Neural progenitor cell (in vitro differentiated cells): ENCODE data around the gene CLDN25. TPM values are rescaled to one million over a fixed set of nuclear protein-coding genes. Genes with fewer than 3 reads are reported as not detected.

ENCODE experiments used
- DNase-seq: peaks from one replicate; pipeline ENCODE4 v3.0.0-alpha.2; 2016; ENCODE audit warnings: low spot score
- H2AFZ ChIP-seq: fragments of 200-600 bp; sonication (generic); replicated peaks from 2 replicates; pipeline ENCODE4 v1.6.1; 2016; ENCODE audit warnings: antibody characterized with exemption
- H3F3A ChIP-seq: fragments of 200-600 bp; sonication (generic); 2 replicates; pipeline ENCODE4 v1.6.1; 2016; ENCODE audit warnings: antibody characterized with exemption, low read depth
- H3K27ac ChIP-seq: fragments of 200-600 bp; sonication (generic); 2 replicates; pipeline ENCODE4 v1.5.1; 2016; ENCODE audit warnings: mild to moderate bottlenecking
- H3K27me3 ChIP-seq: fragments of 200-600 bp; sonication (generic); 2 replicates; pipeline ENCODE4 v1.6.1; 2016; ENCODE audit warnings: mild to moderate bottlenecking, moderate library complexity
- H3K36me3 ChIP-seq: fragments of 200-600 bp; sonication (generic); 2 replicates; pipeline ENCODE4 v1.5.1; 2016
- H3K4me1 ChIP-seq: fragments of 200-600 bp; sonication (generic); 2 replicates; pipeline ENCODE4 v1.6.1; 2016; ENCODE audit warnings: mixed run types
- H3K4me2 ChIP-seq: fragments of 200-600 bp; sonication (generic); 2 replicates; pipeline ENCODE4 v1.6.1; 2016
- H3K4me3 ChIP-seq: fragments of 200-600 bp; sonication (generic); 2 replicates; pipeline ENCODE4 v1.5.1; 2016
- H3K79me2 ChIP-seq: fragments of 200-600 bp; sonication (generic); 2 replicates; pipeline ENCODE4 v1.6.1; 2016; ENCODE audit warnings: low read depth
- H3K9ac ChIP-seq: fragments of 200-600 bp; sonication (generic); 2 replicates; pipeline ENCODE4 v1.6.1; 2016
- H3K9me3 ChIP-seq: fragments of 200-600 bp; sonication (generic); 2 replicates; pipeline ENCODE4 v1.5.1; 2016; ENCODE audit warnings: low read depth
- H4K20me1 ChIP-seq: fragments of 200-600 bp; sonication (generic); 2 replicates; pipeline ENCODE4 v1.6.1; 2016; ENCODE audit warnings: low read depth
- H3K27ac Mint-ChIP-seq: 3 replicates; pipeline ENCODE4 v1.8.0; 2021; ENCODE audit warnings: mixed read lengths
- H3K27me3 Mint-ChIP-seq: 2 replicates; pipeline ENCODE4 v1.8.0; 2022; ENCODE audit warnings: low read depth, mild to moderate bottlenecking, inconsistent platforms, moderate library complexity, mixed read lengths; ENCODE audit not compliant: insufficient read depth
- H3K36me3 Mint-ChIP-seq: 3 replicates; pipeline ENCODE4 v1.8.0; 2021; ENCODE audit warnings: mixed read lengths
- H3K4me1 Mint-ChIP-seq: 3 replicates; pipeline ENCODE4 v1.8.0; 2021; ENCODE audit warnings: mixed read lengths
- H3K4me3 Mint-ChIP-seq: 3 replicates; pipeline ENCODE4 v1.8.0; 2021; ENCODE audit warnings: mild to moderate bottlenecking, moderate library complexity, mixed read lengths
- H3K9me3 Mint-ChIP-seq: 3 replicates; pipeline ENCODE4 v1.8.0; 2020; ENCODE audit warnings: mixed read lengths
- EZH2 ChIP-seq: fragments of 200-600 bp; sonication (generic); IDR thresholded peaks from 2 replicates; pipeline ENCODE4 v1.6.1; 2017; ENCODE audit warnings: antibody characterized with exemption, mild to moderate bottlenecking, moderate library complexity
- EZH2phosphoT487 ChIP-seq: fragments of 200-600 bp; sonication (generic); IDR thresholded peaks from 2 replicates; pipeline ENCODE4 v1.6.1; 2017; ENCODE audit warnings: antibody characterized with exemption
- total RNA-seq: library from RNA; depleted of rRNA; stranded (reverse); fragments of >200 nt; gene quantifications from 2 replicates; pipeline ENCODE4 v1.2.3, GENCODE V29; 2015; ENCODE audit warnings: low replicate concordance
- TF ChIP-seq, protein P1 (sequence below): fragments of 200-600 bp; sonication (generic); IDR thresholded peaks from 2 replicates; pipeline ENCODE4 v1.5.1; 2017; ENCODE audit warnings: antibody characterized with exemption, mild to moderate bottlenecking

Gene CLDN25
- total RNA-seq, 1 donor from 2014 or later, result not detected

DNA sequence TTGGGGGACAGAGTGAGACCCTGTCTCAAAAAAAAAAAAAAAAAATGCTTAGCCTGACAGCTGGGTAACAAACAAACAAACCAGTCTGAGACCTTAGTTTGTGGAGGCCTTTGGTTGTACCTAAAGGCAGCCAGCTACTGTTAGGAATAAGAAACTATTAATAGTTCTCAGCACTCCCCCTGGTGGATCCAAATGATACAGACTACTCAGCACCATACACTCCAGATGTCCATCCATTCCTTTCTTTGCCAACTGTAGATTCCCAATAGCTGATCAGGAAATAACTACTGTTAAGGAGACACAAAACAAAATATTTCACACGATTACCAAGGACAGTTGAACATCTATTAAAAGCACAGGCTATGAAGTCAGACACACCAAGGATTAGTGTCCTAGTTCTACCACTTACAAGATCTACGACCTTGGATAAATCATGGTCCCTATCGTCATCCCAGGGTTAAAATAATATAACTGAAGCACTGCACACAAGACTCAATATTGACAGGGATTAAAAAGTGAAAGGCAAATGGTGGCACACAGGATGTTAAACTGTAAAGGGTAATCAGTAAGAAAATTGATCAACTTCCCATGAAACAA, 17.2 kb downstream of the CLDN25 start:
- Histone ChIP-seq H3K27me3 (no peaks in the 10 kb centered on the region), H3K79me2 (no peaks in the 10 kb centered on the region), H3K9me3 (no peaks in the 10 kb centered on the region), H3K4me1 (no peaks in the 10 kb centered on the region), H3K27ac (no peak overlapping the region), H3K4me2 (no peak overlapping the region), H3K9ac (no peak overlapping the region), H3F3A (no peaks in the 10 kb centered on the region), H3K36me3 (no peaks in the 10 kb centered on the region), H2AFZ (no peak overlapping the region), H3K4me3 (no peak overlapping the region), H4K20me1 (no peaks in the 10 kb centered on the region)
- Mint-ChIP-seq H3K9me3 (peaks cover 7% of the 10 kb centered on the region), H3K4me1 (no peaks in the 10 kb centered on the region), H3K27ac (no peak overlapping the region), H3K36me3 (peaks cover 40% of the 10 kb centered on the region), H3K27me3 (no peaks in the 10 kb centered on the region), H3K4me3 (no peak overlapping the region)
- no peak for TF ChIP-seq EZH2
- TF ChIP-seq EZH2phosphoT487, result no peak
- TF ChIP-seq, protein P1, sequence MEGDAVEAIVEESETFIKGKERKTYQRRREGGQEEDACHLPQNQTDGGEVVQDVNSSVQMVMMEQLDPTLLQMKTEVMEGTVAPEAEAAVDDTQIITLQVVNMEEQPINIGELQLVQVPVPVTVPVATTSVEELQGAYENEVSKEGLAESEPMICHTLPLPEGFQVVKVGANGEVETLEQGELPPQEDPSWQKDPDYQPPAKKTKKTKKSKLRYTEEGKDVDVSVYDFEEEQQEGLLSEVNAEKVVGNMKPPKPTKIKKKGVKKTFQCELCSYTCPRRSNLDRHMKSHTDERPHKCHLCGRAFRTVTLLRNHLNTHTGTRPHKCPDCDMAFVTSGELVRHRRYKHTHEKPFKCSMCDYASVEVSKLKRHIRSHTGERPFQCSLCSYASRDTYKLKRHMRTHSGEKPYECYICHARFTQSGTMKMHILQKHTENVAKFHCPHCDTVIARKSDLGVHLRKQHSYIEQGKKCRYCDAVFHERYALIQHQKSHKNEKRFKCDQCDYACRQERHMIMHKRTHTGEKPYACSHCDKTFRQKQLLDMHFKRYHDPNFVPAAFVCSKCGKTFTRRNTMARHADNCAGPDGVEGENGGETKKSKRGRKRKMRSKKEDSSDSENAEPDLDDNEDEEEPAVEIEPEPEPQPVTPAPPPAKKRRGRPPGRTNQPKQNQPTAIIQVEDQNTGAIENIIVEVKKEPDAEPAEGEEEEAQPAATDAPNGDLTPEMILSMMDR, result peak; percentile 71
- DNase-seq, result peak; percentile 71

DNA sequence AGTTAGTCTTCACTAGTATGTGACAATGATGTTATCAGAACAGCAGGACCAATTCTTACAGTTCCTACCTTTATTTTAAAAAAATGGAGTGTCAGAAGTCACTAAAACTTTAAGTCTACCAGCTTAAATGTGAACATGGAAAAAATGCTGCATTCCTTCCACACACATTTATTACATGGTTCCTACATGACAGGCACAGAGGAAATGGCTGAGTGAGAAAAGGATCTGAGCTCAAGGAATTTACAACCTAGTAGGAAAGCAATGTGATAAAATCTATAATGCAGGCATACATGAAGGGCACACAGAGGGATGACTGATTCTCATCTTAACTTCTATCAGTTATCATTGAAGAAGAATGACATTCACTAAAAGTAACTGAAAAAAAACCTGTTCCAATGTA, 23.0 kb downstream of the CLDN25 start:
- DNase-seq, result no peak
- H3K27me3 ChIP-seq, result no peaks in the 10 kb centered on the region
- H3K27me3 Mint-ChIP-seq, result no peaks in the 10 kb centered on the region
- H3F3A ChIP-seq, result no peaks in the 10 kb centered on the region
- H4K20me1 ChIP-seq, result no peaks in the 10 kb centered on the region
- no peak overlapping the region for H3K4me2 ChIP-seq
- H3K9me3 Mint-ChIP-seq, result no peaks in the 10 kb centered on the region
- H3K4me3 Mint-ChIP-seq, result no peak overlapping the region
- H3K36me3 ChIP-seq, result no peaks in the 10 kb centered on the region
- peaks cover 42% of the 10 kb centered on the region for H3K36me3 Mint-ChIP-seq
- H3K9ac ChIP-seq, result no peak overlapping the region
- H2AFZ ChIP-seq, result no peak overlapping the region
- H3K4me3 ChIP-seq, result no peak overlapping the region
- no peak overlapping the region for H3K27ac Mint-ChIP-seq
- no peaks in the 10 kb centered on the region for H3K9me3 ChIP-seq
- H3K27ac ChIP-seq, result no peak overlapping the region
- no peaks in the 10 kb centered on the region for H3K4me1 Mint-ChIP-seq
- no peaks in the 10 kb centered on the region for H3K4me1 ChIP-seq
- no peak for TF ChIP-seq EZH2
- TF ChIP-seq, protein P1, result no peak
- no peak for TF ChIP-seq EZH2phosphoT487
- no peaks in the 10 kb centered on the region for H3K79me2 ChIP-seq

DNA sequence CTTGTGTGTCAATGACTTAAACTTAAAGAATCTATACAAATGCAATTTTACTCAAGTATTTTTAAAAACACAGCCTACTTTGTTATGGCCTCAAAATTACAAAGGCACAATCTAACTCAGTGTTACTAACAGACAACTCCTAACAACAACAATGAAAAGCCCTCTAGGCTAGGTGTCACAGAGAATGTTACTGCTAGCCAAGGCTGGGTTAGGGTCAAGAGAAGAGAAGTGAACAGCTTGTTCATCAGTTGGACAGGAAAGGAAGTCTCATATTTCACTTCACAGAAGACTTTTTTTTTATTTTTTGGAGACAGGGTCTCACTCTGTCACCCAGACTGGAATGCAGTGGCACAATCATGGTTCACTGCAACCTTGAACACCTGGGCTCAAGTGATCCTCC, 26.0 kb downstream of the CLDN25 start:
- Histone ChIP-seq H3K4me3 (no peak overlapping the region), H3K27ac (no peak overlapping the region), H4K20me1 (no peaks in the 10 kb centered on the region), H3K4me1 (no peaks in the 10 kb centered on the region), H3K9ac (no peak overlapping the region), H3K4me2 (no peak overlapping the region), H3K79me2 (no peaks in the 10 kb centered on the region), H3K36me3 (no peaks in the 10 kb centered on the region), H3F3A (no peaks in the 10 kb centered on the region), H3K27me3 (no peaks in the 10 kb centered on the region), H2AFZ (no peak overlapping the region), H3K9me3 (no peaks in the 10 kb centered on the region)
- TF ChIP-seq EZH2phosphoT487 (no peak), EZH2 (no peak)
- TF ChIP-seq, protein P1, result no peak
- H3K9me3 Mint-ChIP-seq, result no peaks in the 10 kb centered on the region
- H3K27ac Mint-ChIP-seq, result no peak overlapping the region
- no peaks in the 10 kb centered on the region for H3K27me3 Mint-ChIP-seq
- DNase-seq, result no peak
- H3K4me3 Mint-ChIP-seq, result no peak overlapping the region
- peaks cover 44% of the 10 kb centered on the region for H3K36me3 Mint-ChIP-seq
- no peaks in the 10 kb centered on the region for H3K4me1 Mint-ChIP-seq
